Measurements from ENCODE around the gene MAPKBP1.

The MAPKBP1 gene

GRCh38 chr15:41842229-41842628, 67.9 kb downstream of the MAPKBP1 start:
- Histone ChIP-seq H3K27ac (replicated peaks) (no peak overlapping the region), H3K4me3 (replicated peaks; ENCODE audit: insufficient read depth, low read length) (no peak overlapping the region), H3K27me3 (ENCODE audit: insufficient read depth, poor library complexity, severe bottlenecking) (no peaks in the 10 kb centered on the region)
- TF ChIP-seq POLR2AphosphoS5 (IDR thresholded peaks at IDR 0.05; ENCODE audit: low read depth) (no peak), GABPA (IDR thresholded peaks at IDR 0.05; ENCODE audit: low read depth) (no peak), SPI1 (IDR thresholded peaks at IDR 0.05; ENCODE audit: borderline replicate concordance, low read depth) (no peak), CTCF (IDR thresholded peaks at IDR 0.05; ENCODE audit: insufficient read depth, low read length) (no peak), REST (IDR thresholded peaks at IDR 0.05; ENCODE audit: insufficient replicate concordance, low read depth) (no peak)
- no peak for DNase-seq (ENCODE audit: low read depth in 1 of 2, low spot score in 1 of 2)

- Histone ChIP-seq H3K27ac (replicated peaks) (no peak overlapping the region), H3K4me3 (replicated peaks; ENCODE audit: insufficient read depth, low read length) (no peak overlapping the region), H3K27me3 (ENCODE audit: insufficient read depth, poor library complexity, severe bottlenecking) (no peaks in the 10 kb centered on the region)
- TF ChIP-seq GABPA (IDR thresholded peaks at IDR 0.05; ENCODE audit: low read depth): no peak
- TF ChIP-seq CTCF (IDR thresholded peaks at IDR 0.05; ENCODE audit: insufficient read depth, low read length): no peak
- no peak for TF ChIP-seq REST (IDR thresholded peaks at IDR 0.05; ENCODE audit: insufficient replicate concordance, low read depth)
- TF ChIP-seq POLR2AphosphoS5 (IDR thresholded peaks at IDR 0.05; ENCODE audit: low read depth): no peak
- TF ChIP-seq SPI1 (IDR thresholded peaks at IDR 0.05; ENCODE audit: borderline replicate concordance, low read depth): no peak
- DNase-seq (ENCODE audit: low read depth in 1 of 2, low spot score in 1 of 2): no peak
These were observed 69.3 kb downstream of the MAPKBP1 start for GRCh38 chr15:41843571-41843970.

- H3K27ac ChIP-seq (replicated peaks): no peak overlapping the region
- no peak for DNase-seq (ENCODE audit: low read depth in 1 of 2, low spot score in 1 of 2)
- no peak overlapping the region for H3K4me3 ChIP-seq (replicated peaks; ENCODE audit: insufficient read depth, low read length)
- TF ChIP-seq CTCF (IDR thresholded peaks at IDR 0.05; ENCODE audit: insufficient read depth, low read length) (no peak), GABPA (IDR thresholded peaks at IDR 0.05; ENCODE audit: low read depth) (no peak), REST (IDR thresholded peaks at IDR 0.05; ENCODE audit: insufficient replicate concordance, low read depth) (no peak), POLR2AphosphoS5 (IDR thresholded peaks at IDR 0.05; ENCODE audit: low read depth) (no peak), SPI1 (IDR thresholded peaks at IDR 0.05; ENCODE audit: borderline replicate concordance, low read depth) (no peak)
- H3K27me3 ChIP-seq (ENCODE audit: insufficient read depth, poor library complexity, severe bottlenecking): no peaks in the 10 kb centered on the region
These were observed 70.5 kb downstream of the MAPKBP1 start for GRCh38 chr15:41844814-41845213.
